ENCODE data around the gene LZIC.

The LZIC gene

GRCh38 chr1:9910423-9911178 lies 32.6 kb downstream of the LZIC start:
- peak; percentile 100 for DNase-seq (ENCODE audit: low read depth)

- no peak for DNase-seq (ENCODE audit: low read depth)
Measured at GRCh38 chr1:9910076-9910422, 33.1 kb downstream of the LZIC start, which contains the start of gene CTNNBIP1. CTNNBIP1 (minus strand) TSS chr1:9910269; CDS start chr1:9872064, 38,205 bp downstream.

- no peak for DNase-seq (ENCODE audit: low read depth)
Measured at GRCh38 chr1:9909234-9910046, 33.8 kb downstream of the LZIC start.

GRCh38 chr1:9908871-9909233 lies 34.3 kb downstream of the LZIC start:
- DNase-seq (ENCODE audit: low read depth) = no peak

GRCh38 chr1:9907441-9907840 lies 35.8 kb downstream of the LZIC start:
- no peak for DNase-seq (ENCODE audit: low read depth)

GRCh38 chr1:9906466-9906865 lies 36.7 kb downstream of the LZIC start:
- no peak for DNase-seq (ENCODE audit: low read depth)

- DNase-seq (ENCODE audit: low read depth) = no peak
Measured at GRCh38 chr1:9905010-9905409, 38.2 kb downstream of the LZIC start.

- no peak for DNase-seq (ENCODE audit: low read depth)
Measured at GRCh38 chr1:9904596-9904995, 38.6 kb downstream of the LZIC start.

- no peak for DNase-seq (ENCODE audit: low read depth)
Measured at GRCh38 chr1:9903801-9904527, 39.2 kb downstream of the LZIC start.

GRCh38 chr1:9902060-9902452 lies 41.1 kb downstream of the LZIC start:
- no peak for DNase-seq (ENCODE audit: low read depth)

GRCh38 chr1:9901148-9902059 lies 41.8 kb downstream of the LZIC start:
- no peak for DNase-seq (ENCODE audit: low read depth)

GRCh38 chr1:9900142-9901043 lies 42.8 kb downstream of the LZIC start:
- DNase-seq (ENCODE audit: low read depth) = no peak

GRCh38 chr1:9894115-9894514 lies 49.1 kb downstream of the LZIC start:
- DNase-seq (ENCODE audit: low read depth) = no peak

- DNase-seq (ENCODE audit: low read depth) = no peak
Measured at GRCh38 chr1:9892563-9893528, 50.3 kb downstream of the LZIC start.

GRCh38 chr1:9891207-9891606 lies 52.0 kb downstream of the LZIC start:
- DNase-seq (ENCODE audit: low read depth) = no peak

GRCh38 chr1:9890224-9890731 lies 52.9 kb downstream of the LZIC start:
- no peak for DNase-seq (ENCODE audit: low read depth)

- no peak for DNase-seq (ENCODE audit: low read depth)
Measured at GRCh38 chr1:9889411-9889810, 53.8 kb downstream of the LZIC start.

GRCh38 chr1:9888886-9889285 lies 54.3 kb downstream of the LZIC start:
- no peak for DNase-seq (ENCODE audit: low read depth)

- no peak for DNase-seq (ENCODE audit: low read depth)
Measured at GRCh38 chr1:9887070-9887469, 56.1 kb downstream of the LZIC start.

Measured in stimulated activated CD8-positive, alpha-beta memory T cell treated with anti-CD3 and anti-CD28 coated beads, Interleukin-12 subunit alpha, Interleukin-12 subunit beta, amount 100 ng/mL, for 1 hour (primary cell).